GM21526 (cell line): ENCODE results near the gene SIPA1L3.

ENCODE experiments used
- ATAC-seq: cut with Tn5 transposase; IDR thresholded peaks from one replicate; pipeline ENCODE4 v1.9.1; 2021; ENCODE audit warnings: moderate library complexity; ENCODE audit not compliant: unreplicated experiment, low FRiP score

Gene SIPA1L3

GRCh38 chr19:38089440-38089839 is 182.4 kb downstream of the SIPA1L3 start:
- no peak for ATAC-seq

GRCh38 chr19:38093154-38093553 is 186.1 kb downstream of the SIPA1L3 start:
- ATAC-seq, result no peak

- ATAC-seq, result no peak
These were observed 186.6 kb downstream of the SIPA1L3 start for GRCh38 chr19:38093587-38093986.

GRCh38 chr19:38095411-38096308 is 188.7 kb downstream of the SIPA1L3 start:
- no peak for ATAC-seq

- ATAC-seq, result no peak
These were observed 193.0 kb downstream of the SIPA1L3 start for GRCh38 chr19:38099966-38100365.

GRCh38 chr19:38100589-38100988 is 193.6 kb downstream of the SIPA1L3 start:
- ATAC-seq, result no peak

- ATAC-seq, result no peak
These were observed 194.7 kb downstream of the SIPA1L3 start for GRCh38 chr19:38101723-38102122.

GRCh38 chr19:38105574-38105973 is 198.6 kb downstream of the SIPA1L3 start:
- ATAC-seq, result no peak

GRCh38 chr19:38107129-38107528 is 200.1 kb downstream of the SIPA1L3 start:
- no peak for ATAC-seq

GRCh38 chr19:38111898-38112297 is 204.9 kb downstream of the SIPA1L3 start:
- no peak for ATAC-seq

- ATAC-seq, result no peak
These were observed 207.6 kb downstream of the SIPA1L3 start for GRCh38 chr19:38114651-38115050.

GRCh38 chr19:38115271-38115802 is 208.3 kb downstream of the SIPA1L3 start:
- no peak for ATAC-seq

- ATAC-seq, result no peak
These were observed 211.2 kb downstream of the SIPA1L3 start for GRCh38 chr19:38118176-38118575.

- ATAC-seq, result no peak
These were observed 213.5 kb downstream of the SIPA1L3 start for GRCh38 chr19:38120471-38121025.

- no peak for ATAC-seq
These were observed 215.5 kb downstream of the SIPA1L3 start for GRCh38 chr19:38122402-38123093.

GRCh38 chr19:38125238-38125637 is 218.2 kb downstream of the SIPA1L3 start:
- ATAC-seq, result no peak

GRCh38 chr19:38130399-38130798 is 223.4 kb downstream of the SIPA1L3 start:
- no peak for ATAC-seq

GRCh38 chr19:38132781-38133180 is 225.8 kb downstream of the SIPA1L3 start:
- ATAC-seq, result no peak

- ATAC-seq, result no peak
These were observed 226.3 kb downstream of the SIPA1L3 start for GRCh38 chr19:38133319-38133718.

- ATAC-seq, result no peak
These were observed 227.6 kb downstream of the SIPA1L3 start for GRCh38 chr19:38134540-38135149.
